Measurements from ENCODE around the gene MRPL2.

The MRPL2 gene

GRCh38 chr6:43021270-43022047, 37.8 kb downstream of the MRPL2 start, which contains the start of gene RRP36:
TSS of gene RRP36 (plus strand) at chr6:43021623. CDS start at chr6:43021655, 32 bp downstream.
- in situ Hi-C loops (cut with HindIII; ENCODE audit: low sequenced_read_pairs) = no loop called here

DNA sequence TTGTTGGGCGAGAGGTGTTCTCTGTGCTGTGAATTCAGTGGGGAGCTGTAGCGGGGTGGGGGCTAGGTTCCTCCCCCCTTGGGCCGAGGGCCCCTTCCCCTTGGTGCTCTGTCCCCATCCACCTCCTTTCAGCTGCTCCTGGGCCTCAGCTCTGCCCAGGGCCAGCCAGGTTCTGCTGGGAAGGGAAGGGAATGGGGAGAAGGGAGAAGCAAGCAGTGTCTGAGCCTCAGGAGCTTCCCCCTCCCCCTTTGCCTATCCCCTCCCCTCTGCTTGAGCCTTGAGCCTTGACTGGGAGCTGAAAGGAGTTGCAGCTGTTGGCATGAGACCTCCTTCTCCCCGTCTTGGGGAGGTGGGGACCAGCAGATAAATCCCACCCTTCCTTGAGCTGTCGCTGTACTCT, 38.4 kb downstream of the MRPL2 start:
- in situ Hi-C loops (cut with HindIII; ENCODE audit: low sequenced_read_pairs) = no loop called here

GRCh38 chr6:43020052-43020705, 39.1 kb downstream of the MRPL2 start:
- in situ Hi-C loops (cut with HindIII; ENCODE audit: low sequenced_read_pairs) = no loop called here

DNA sequence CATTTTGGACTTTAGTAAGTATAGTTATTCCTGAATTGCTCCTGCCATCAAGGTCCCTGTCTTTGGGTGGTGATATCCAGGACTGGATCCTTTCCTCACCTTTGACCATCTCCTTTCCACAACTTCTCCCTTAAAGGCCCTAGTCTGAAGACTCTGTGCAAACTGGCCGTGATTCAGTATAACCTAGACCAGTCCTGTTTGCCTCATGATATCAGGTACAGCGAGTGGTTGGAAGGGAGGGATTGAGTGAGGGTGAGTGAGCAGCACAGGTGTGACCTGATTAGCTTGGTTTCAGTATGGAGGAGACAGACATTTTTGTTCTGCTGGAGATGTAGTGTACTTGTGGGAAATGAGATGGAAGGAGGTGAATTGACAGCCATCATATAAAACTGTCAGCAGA, 40.1 kb downstream of the MRPL2 start:
- in situ Hi-C loops (cut with HindIII; ENCODE audit: low sequenced_read_pairs) = no loop called here

DNA sequence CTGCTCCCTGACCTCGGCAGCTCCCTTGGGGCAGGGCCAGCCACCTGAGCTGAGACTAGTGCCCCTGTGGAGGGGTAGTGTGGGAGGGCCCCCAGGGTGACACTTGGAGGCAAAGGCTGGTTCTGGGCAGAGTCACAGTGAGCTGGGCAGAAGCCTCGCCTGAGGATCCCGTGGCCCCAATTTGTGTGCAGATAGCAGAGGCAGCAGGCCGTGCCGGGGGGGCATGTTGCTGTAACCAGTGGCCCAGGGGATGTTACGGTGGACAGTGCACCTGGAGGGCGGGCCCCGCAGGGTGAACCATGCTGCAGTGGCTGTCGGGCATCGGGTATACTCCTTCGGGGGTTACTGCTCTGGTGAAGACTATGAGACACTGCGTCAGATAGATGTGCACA, 42.3 kb downstream of the MRPL2 start:
- in situ Hi-C loops (cut with HindIII; ENCODE audit: low sequenced_read_pairs) = no loop called here

DNA sequence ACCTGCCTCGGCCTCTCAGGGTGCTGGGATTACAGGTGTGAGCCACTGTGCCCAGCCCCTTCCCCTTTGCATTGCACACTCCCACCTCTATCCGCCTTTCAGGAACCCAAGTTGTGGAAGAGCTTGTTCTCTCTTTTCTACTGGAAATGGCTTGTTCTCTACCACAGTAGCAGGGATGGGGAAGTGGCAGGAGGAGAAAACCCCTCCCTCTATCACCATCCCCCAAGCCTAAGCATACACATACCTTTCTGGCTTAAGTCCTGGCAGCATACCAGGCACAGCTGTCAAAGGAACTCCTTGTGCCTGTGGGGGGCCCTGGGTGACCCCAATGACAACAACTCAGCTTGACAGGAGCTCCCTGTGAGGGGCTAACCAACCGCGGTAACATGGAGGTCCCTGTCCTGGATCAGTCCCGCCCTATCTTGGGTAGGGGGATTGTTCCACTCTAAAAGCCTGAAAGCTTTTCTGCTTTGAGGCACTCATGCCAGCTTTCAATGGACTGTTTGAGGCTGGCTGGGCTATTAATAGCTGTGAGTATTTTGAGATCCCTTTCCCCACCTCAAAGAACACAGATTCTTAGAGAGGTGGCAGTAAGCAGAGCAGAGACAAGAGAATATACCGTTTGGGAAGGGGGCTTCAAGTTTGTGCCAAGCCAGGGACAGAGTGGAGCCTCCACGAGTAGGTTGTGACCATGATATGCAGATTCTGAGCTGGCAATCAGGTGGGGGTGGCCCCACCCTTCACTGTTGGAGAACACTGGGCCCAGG, 42.9 kb downstream of the MRPL2 start:
- in situ Hi-C loops (cut with HindIII; ENCODE audit: low sequenced_read_pairs) = no loop called here

GRCh38 chr6:43014434-43014909, 44.8 kb downstream of the MRPL2 start:
- in situ Hi-C loops (cut with HindIII; ENCODE audit: low sequenced_read_pairs) = no loop called here

- in situ Hi-C loops (cut with HindIII; ENCODE audit: low sequenced_read_pairs) = no loop called here
Observed at GRCh38 chr6:43013843-43014433, 45.3 kb downstream of the MRPL2 start, which contains the start of the genes KLHDC3 and MEA1. TSS of gene KLHDC3 (plus strand) at chr6:43014249. CDS start at chr6:43017193, 2,944 bp downstream. TSS of gene MEA1 (minus strand) at chr6:43013946. CDS start at chr6:43013813, 133 bp downstream.

GRCh38 chr6:43013097-43013842, 46.0 kb downstream of the MRPL2 start:
- in situ Hi-C loops (cut with HindIII; ENCODE audit: low sequenced_read_pairs) = no loop called here

DNA sequence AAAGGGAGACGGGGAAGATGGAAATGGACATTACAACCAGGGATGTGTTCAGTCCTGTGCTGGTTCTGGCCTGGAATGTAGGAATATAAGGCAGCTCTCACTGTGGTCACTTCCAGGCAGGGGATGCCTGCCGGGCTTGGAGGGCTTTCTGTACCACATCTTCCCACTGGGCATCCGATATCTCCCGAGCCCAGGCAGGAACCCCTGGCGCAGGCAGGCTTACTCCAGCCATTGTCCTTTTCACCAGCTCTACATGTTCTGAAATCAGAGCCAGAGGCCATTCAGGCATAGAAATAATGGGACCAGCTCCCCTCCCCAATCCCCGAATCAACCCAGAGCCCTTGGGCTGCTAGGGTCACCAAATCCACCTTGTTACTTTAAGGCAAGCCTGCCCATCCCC, 46.9 kb downstream of the MRPL2 start:
- in situ Hi-C loops (cut with HindIII; ENCODE audit: low sequenced_read_pairs) = no loop called here

- in situ Hi-C loops (cut with HindIII; ENCODE audit: low sequenced_read_pairs) = no loop called here
Observed at GRCh38 chr6:43011207-43011606, 48.0 kb downstream of the MRPL2 start.

- in situ Hi-C loops (cut with HindIII; ENCODE audit: low sequenced_read_pairs) = no loop called here
Observed at GRCh38 chr6:43009124-43009523, 50.1 kb downstream of the MRPL2 start.

GRCh38 chr6:43007126-43007525, 52.1 kb downstream of the MRPL2 start:
- in situ Hi-C loops (cut with HindIII; ENCODE audit: low sequenced_read_pairs) = no loop called here

GRCh38 chr6:43006251-43006650, 53.0 kb downstream of the MRPL2 start:
- in situ Hi-C loops (cut with HindIII; ENCODE audit: low sequenced_read_pairs) = no loop called here

- in situ Hi-C loops (cut with HindIII; ENCODE audit: low sequenced_read_pairs) = no loop called here
Observed at GRCh38 chr6:43005844-43006243, 53.4 kb downstream of the MRPL2 start.
